ENCODE results near the gene BCL7C. TPM values are rescaled to one million over a fixed set of nuclear protein-coding genes. Genes with fewer than 3 reads are reported as not detected.

BCL7C gene
- total and polyA plus RNA-seq, 10 of the 15 experiments (the other 5 are each of a cell fraction or from before 2014, with no cell fraction given) = 1.1 to 30.5 (median 13.7) TPM

GRCh38 chr16:30874821-30875717, 18.8 kb downstream of the BCL7C start (continued):
- TF ChIP-seq SIX5 (IDR thresholded peaks at IDR 0.05; ENCODE audit: low read depth, low read length, severe bottlenecking) (peak; percentile 47), GATAD2B (conservative IDR thresholded peaks at IDR 0.05; ENCODE audit: low read depth) (peak; percentile 95), YBX1 (IDR thresholded peaks at IDR 0.05) (no peak), POLR2AphosphoS5 (IDR thresholded peaks at IDR 0.05; ENCODE audit: low read length) (peak; percentile 96), BRCA1 (IDR thresholded peaks at IDR 0.05; ENCODE audit: low read depth, low read length) (no peak), SKIL (IDR thresholded peaks at IDR 0.05; ENCODE audit: low read depth, poor library complexity, severe bottlenecking) (no peak), ZNF274 (IDR thresholded peaks at IDR 0.05; ENCODE audit: insufficient read depth, insufficient read length) (no peak), E4F1 (IDR thresholded peaks at IDR 0.05; ENCODE audit: borderline replicate concordance, partially characterized antibody) (no peak), KDM1A (IDR thresholded peaks at IDR 0.05; ENCODE audit: borderline replicate concordance) (no peak), POLR2AphosphoS2 (IDR thresholded peaks at IDR 0.05; ENCODE audit: low read depth, low read length) (peak; percentile 93), ZNF384 (IDR thresholded peaks at IDR 0.05; ENCODE audit: borderline replicate concordance, low read depth, low read length) (no peak), TCF7 (IDR thresholded peaks at IDR 0.05; ENCODE audit: borderline replicate concordance) (no peak), WRNIP1 (IDR thresholded peaks at IDR 0.05; ENCODE audit: borderline replicate concordance, low read depth, low read length) (0 out of 2 replicates have a peak, but pooled peaks have one; percentile 17), SMC3 (IDR thresholded peaks at IDR 0.05; ENCODE audit: borderline replicate concordance, low read length) (no peak), CTCF (IDR thresholded peaks at IDR 0.05 in 2 of 3, conservative IDR thresholded peaks at IDR 0.05 in 1 of 3; ENCODE audit: control insufficient read depth in 2 of 3, extremely low read depth in 1 of 3, insufficient read depth in 1 of 3, low read depth in 3 of 3, low read length in 3 of 3) (no peak), REST (IDR thresholded peaks at IDR 0.05; ENCODE audit: low read depth, low read length) (peak; percentile 9; the same call in 1 of the 2 replicates), TARDBP (IDR thresholded peaks at IDR 0.05; ENCODE audit: borderline replicate concordance) (no peak), RCOR1 (conservative IDR thresholded peaks at IDR 0.05; ENCODE audit: low read depth, low read length) (no peak), ZBED1 (IDR thresholded peaks at IDR 0.05; ENCODE audit: borderline replicate concordance) (peak; percentile 70; the same call in 1 of the 2 replicates)

Data from GM12878 (cell line).